ENCODE results near the gene ANKMY1. TPM values are rescaled to one million over a fixed set of nuclear protein-coding genes. Genes with fewer than 3 reads are reported as not detected.

The ANKMY1 gene
- total RNA-seq, 1 experiment from 2014 or later, result 28.3 TPM

DNA sequence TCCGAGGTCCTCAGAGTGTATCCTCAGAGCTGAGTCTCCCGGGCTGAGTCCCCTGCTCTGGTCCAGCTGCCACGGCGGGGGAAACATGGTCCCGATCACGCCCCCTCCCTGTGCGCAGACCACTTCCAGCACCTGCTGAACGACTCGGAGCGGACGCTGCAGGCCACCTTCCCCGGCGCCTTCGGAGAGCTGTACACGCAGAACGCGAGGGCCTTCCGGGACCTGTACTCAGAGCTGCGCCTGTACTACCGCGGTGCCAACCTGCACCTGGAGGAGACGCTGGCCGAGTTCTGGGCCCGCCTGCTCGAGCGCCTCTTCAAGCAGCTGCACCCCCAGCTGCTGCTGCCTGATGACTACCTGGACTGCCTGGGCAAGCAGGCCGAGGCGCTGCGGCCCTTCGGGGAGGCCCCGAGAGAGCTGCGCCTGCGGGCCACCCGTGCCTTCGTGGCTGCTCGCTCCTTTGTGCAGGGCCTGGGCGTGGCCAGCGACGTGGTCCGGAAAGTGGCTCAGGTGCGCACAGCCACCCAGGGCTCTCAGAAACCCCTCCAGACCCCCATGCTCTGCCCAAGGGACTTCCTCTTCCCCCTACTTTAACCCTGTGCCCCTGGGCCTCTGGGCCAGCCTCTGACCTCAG, 95.6 kb downstream of the ANKMY1 start:
- H3K9ac ChIP-seq (ENCODE audit: low read length), result no peak overlapping the region
- ChIA-PET POLR2A (no interaction called here), CTCF (no interaction called here), RAD21 (ENCODE audit: low non-redundant PET in 1 of 2, low total read pairs in 2 of 2, uncharacterized antibody in 2 of 2, unreplicated experiment in 2 of 2) (no interaction called here)
- intact Hi-C loops (cut with micrococcal nuclease), result no loop called here
- H3K9me2 ChIP-seq (ENCODE audit: insufficient read depth), result no peaks in the 10 kb centered on the region
- ATAC-seq (no peak), DNase-seq (ENCODE audit: low read depth, low spot score) (no peak)
- no peak overlapping the region for H3K4me3 ChIP-seq (replicated peaks in 1 of 2; ENCODE audit: low read depth in 1 of 2, low read length in 2 of 2)
- no peak overlapping the region for H3K27ac ChIP-seq (ENCODE audit: low read depth, low read length)
- peaks cover 0 to 15% of the 10 kb centered on the region in 2 experiments; a peak in 2 of 4 replicates for H3K36me3 ChIP-seq (ENCODE audit: control insufficient read depth in 1 of 2, insufficient read depth in 2 of 2, low read length in 2 of 2)
- TF ChIP-seq YY1 (IDR thresholded peaks at IDR 0.05; ENCODE audit: extremely low read depth, insufficient replicate concordance, low read depth, low read length) (no peak), EZH2 (IDR thresholded peaks at IDR 0.05) (no peak), EZH2phosphoT487 (IDR thresholded peaks at IDR 0.05; ENCODE audit: borderline replicate concordance) (no peak), POLR2AphosphoS5 (IDR thresholded peaks at IDR 0.05; ENCODE audit: low read depth, low read length) (no peak), SRF (IDR thresholded peaks at IDR 0.05; ENCODE audit: low read depth) (no peak), SIN3A (IDR thresholded peaks at IDR 0.05; ENCODE audit: low read depth) (no peak)
- H3K79me2 ChIP-seq (ENCODE audit: insufficient read depth, low read length), result peaks cover 9% of the 10 kb centered on the region; the same call in 1 of the 2 replicates
- H3K4me1 ChIP-seq (ENCODE audit: control insufficient read depth in 1 of 2, insufficient read depth in 2 of 2, low read length in 2 of 2), result peaks cover 0 to 5% of the 10 kb centered on the region in 2 experiments; a peak in 1 of 4 replicates
- no peaks in the 10 kb centered on the region for H3K9me3 ChIP-seq (ENCODE audit: control insufficient read depth in 1 of 2, insufficient read depth in 1 of 2, low read depth in 1 of 2, low read length in 2 of 2)
- H4K20me1 ChIP-seq (ENCODE audit: insufficient read depth), result no peaks in the 10 kb centered on the region
- no peak overlapping the region for H3K4me2 ChIP-seq (ENCODE audit: low read length)
- H3K27me3 ChIP-seq (ENCODE audit: insufficient read depth, low read length), result no peaks in the 10 kb centered on the region
- no peak overlapping the region for H2AFZ ChIP-seq (ENCODE audit: low read depth, low read length, poor library complexity, severe bottlenecking)
- BruUV-seq (replicated peaks), result no TSS peak

DNA sequence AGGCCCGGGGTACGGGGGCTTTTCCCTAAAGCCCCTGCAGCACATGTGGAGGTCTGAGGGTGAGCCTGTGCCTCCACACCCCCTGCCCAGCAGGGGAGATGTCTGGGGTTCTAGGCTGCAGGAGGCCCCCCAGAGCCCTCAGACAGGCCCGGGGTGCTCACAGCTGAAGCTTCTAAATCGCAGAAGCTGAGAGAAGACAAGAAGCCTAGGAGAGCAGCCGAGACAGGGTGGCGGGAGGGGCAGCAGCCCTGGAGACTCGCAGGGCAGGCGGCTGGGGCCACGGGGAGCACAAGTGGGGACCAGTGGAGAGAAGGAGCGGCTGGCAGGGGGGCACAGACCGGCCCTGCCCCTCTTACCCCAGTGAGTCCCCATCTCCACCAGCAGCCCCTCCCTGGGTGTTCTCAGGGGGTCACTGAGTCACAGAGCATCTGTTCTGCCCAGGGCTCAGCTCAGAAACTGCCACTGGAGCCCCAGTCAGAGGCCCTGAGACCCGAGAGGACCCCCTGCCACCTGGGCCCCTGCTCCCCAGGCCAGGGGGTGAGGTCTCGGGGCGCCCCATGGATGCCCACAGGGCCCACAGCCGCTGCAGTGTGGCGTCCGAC, 96.2 kb downstream of the ANKMY1 start:
- H4K20me1 ChIP-seq (ENCODE audit: insufficient read depth), result no peaks in the 10 kb centered on the region
- H3K27ac ChIP-seq (ENCODE audit: low read depth, low read length), result no peak overlapping the region
- H3K4me1 ChIP-seq (ENCODE audit: control insufficient read depth in 1 of 2, insufficient read depth in 2 of 2, low read length in 2 of 2), result peaks cover 0 to 11% of the 10 kb centered on the region in 2 experiments; a peak in 1 of 4 replicates
- no peaks in the 10 kb centered on the region for H3K9me3 ChIP-seq (ENCODE audit: control insufficient read depth in 1 of 2, insufficient read depth in 1 of 2, low read depth in 1 of 2, low read length in 2 of 2)
- ATAC-seq, result no peak
- TF ChIP-seq FOSL1 (IDR thresholded peaks at IDR 0.05; ENCODE audit: low read depth) (no peak), POLR2AphosphoS5 (IDR thresholded peaks at IDR 0.05; ENCODE audit: low read depth, low read length) (no peak), JUND (IDR thresholded peaks at IDR 0.05) (no peak), EGR1 (IDR thresholded peaks at IDR 0.05; ENCODE audit: low read depth) (no peak), SP1 (IDR thresholded peaks at IDR 0.05; ENCODE audit: low read depth) (no peak), SRF (IDR thresholded peaks at IDR 0.05; ENCODE audit: low read depth) (no peak), ZFX (IDR thresholded peaks at IDR 0.05) (no peak), SIN3A (IDR thresholded peaks at IDR 0.05; ENCODE audit: low read depth) (no peak), RAD21 (IDR thresholded peaks at IDR 0.05; ENCODE audit: low read depth) (no peak)
- TF ChIP-seq, protein P1, sequence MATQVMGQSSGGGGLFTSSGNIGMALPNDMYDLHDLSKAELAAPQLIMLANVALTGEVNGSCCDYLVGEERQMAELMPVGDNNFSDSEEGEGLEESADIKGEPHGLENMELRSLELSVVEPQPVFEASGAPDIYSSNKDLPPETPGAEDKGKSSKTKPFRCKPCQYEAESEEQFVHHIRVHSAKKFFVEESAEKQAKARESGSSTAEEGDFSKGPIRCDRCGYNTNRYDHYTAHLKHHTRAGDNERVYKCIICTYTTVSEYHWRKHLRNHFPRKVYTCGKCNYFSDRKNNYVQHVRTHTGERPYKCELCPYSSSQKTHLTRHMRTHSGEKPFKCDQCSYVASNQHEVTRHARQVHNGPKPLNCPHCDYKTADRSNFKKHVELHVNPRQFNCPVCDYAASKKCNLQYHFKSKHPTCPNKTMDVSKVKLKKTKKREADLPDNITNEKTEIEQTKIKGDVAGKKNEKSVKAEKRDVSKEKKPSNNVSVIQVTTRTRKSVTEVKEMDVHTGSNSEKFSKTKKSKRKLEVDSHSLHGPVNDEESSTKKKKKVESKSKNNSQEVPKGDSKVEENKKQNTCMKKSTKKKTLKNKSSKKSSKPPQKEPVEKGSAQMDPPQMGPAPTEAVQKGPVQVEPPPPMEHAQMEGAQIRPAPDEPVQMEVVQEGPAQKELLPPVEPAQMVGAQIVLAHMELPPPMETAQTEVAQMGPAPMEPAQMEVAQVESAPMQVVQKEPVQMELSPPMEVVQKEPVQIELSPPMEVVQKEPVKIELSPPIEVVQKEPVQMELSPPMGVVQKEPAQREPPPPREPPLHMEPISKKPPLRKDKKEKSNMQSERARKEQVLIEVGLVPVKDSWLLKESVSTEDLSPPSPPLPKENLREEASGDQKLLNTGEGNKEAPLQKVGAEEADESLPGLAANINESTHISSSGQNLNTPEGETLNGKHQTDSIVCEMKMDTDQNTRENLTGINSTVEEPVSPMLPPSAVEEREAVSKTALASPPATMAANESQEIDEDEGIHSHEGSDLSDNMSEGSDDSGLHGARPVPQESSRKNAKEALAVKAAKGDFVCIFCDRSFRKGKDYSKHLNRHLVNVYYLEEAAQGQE (IDR thresholded peaks at IDR 0.05; ENCODE audit: low read depth), result no peak
- BruUV-seq (replicated peaks), result no TSS peak
- RAD21 ChIA-PET (ENCODE audit: low non-redundant PET in 1 of 2, low total read pairs in 2 of 2, uncharacterized antibody in 2 of 2, unreplicated experiment in 2 of 2), result no interaction called here
- POLR2A ChIA-PET, result no interaction called here
- H3K9ac ChIP-seq (ENCODE audit: low read length), result no peak overlapping the region
- no peak overlapping the region for H2AFZ ChIP-seq (ENCODE audit: low read depth, low read length, poor library complexity, severe bottlenecking)
- H3K4me3 ChIP-seq (replicated peaks in 1 of 2; ENCODE audit: low read depth in 1 of 2, low read length in 2 of 2), result no peak overlapping the region
- no peak overlapping the region for H3K4me2 ChIP-seq (ENCODE audit: low read length)
- no peak for DNase-seq (ENCODE audit: low read depth, low spot score)
- H3K9me2 ChIP-seq (ENCODE audit: insufficient read depth), result no peaks in the 10 kb centered on the region
- intact Hi-C loops (cut with micrococcal nuclease), result no loop called here
- H3K27me3 ChIP-seq (ENCODE audit: insufficient read depth, low read length), result no peaks in the 10 kb centered on the region
- CTCF ChIA-PET, result no interaction called here
- peaks cover 0 to 15% of the 10 kb centered on the region in 2 experiments; a peak in 2 of 4 replicates for H3K36me3 ChIP-seq (ENCODE audit: control insufficient read depth in 1 of 2, insufficient read depth in 2 of 2, low read length in 2 of 2)
- H3K79me2 ChIP-seq (ENCODE audit: insufficient read depth, low read length), result peaks cover 13% of the 10 kb centered on the region; the same call in 1 of the 2 replicates

Data from HCT116 (cell line).